Gastrocnemius medialis (tissue), 4 donors: ENCODE measurements around the gene TOMM6. TPM values are rescaled to one million over a fixed set of nuclear protein-coding genes. Genes with fewer than 3 reads are reported as not detected.

Experiments
- ATAC-seq, 2 donors: fragments of 150-250 bp; one replicate each; pipeline ENCODE4 v1.9.1; 2016
- DNase-seq, 2 donors: peaks; one replicate each; pipeline ENCODE4 v3.0.0-alpha.2; 2019
- H3K27ac ChIP-seq, 4 donors: fragments of 200-600 bp; sonication (generic); 1 replicate in 1 of 4; 2 replicates in 3 of 4; pipeline ENCODE4 v1.5.1; 2016 to 2018; ENCODE audit warnings: mild to moderate bottlenecking in 2 of 4, moderate library complexity in 1 of 4
- H3K27me3 ChIP-seq, 3 donors: fragments of 200-600 bp; sonication (generic) in 2 of 3; 1 replicate in 1 of 3; 2 replicates in 2 of 3; pipeline versions ENCODE4 v1.5.1 to v1.6.0; 2016 to 2019; ENCODE audit warnings: mild to moderate bottlenecking in 1 of 3, moderate library complexity in 1 of 3
- H3K36me3 ChIP-seq, 2 donors: fragments of 200-600 bp; sonication (generic) in 1 of 2; one replicate each; pipeline ENCODE4 v1.5.1; 2017 to 2018
- H3K4me1 ChIP-seq, 2 donors: fragments of 200-600 bp; sonication (generic) in 1 of 2; one replicate each; pipeline ENCODE4 v1.5.1; 2016 to 2017; ENCODE audit warnings: mild to moderate bottlenecking in 2 of 2
- H3K4me3 ChIP-seq, 4 donors: fragments of 200-600 bp; sonication (generic) in 3 of 4; 1 replicate in 1 of 4; 2 replicates in 3 of 4; pipeline ENCODE4 v1.5.1; 2016 to 2019; ENCODE audit warnings: mild to moderate bottlenecking in 2 of 4
- H3K9me3 ChIP-seq, 3 donors: fragments of 200-600 bp; sonication (generic) in 2 of 3; 1 replicate in 1 of 3; 2 replicates in 2 of 3; pipeline ENCODE4 v1.5.1; 2016 to 2019
- CTCF ChIP-seq, 5 experiments: fragments of 450-650 bp in 3 of 5; fragments of 200-600 bp in 2 of 5; sonication (generic) in 2 of 5; IDR thresholded peaks in 4 of 5; conservative IDR thresholded peaks in 1 of 5; 1 replicate in 4 of 5; 2 replicates in 1 of 5; pipeline ENCODE4 v1.5.1; 2016 to 2019; ENCODE audit warnings: antibody characterized with exemption in 5 of 5, mild to moderate bottlenecking in 3 of 5, moderate library complexity in 3 of 5
- POLR2A ChIP-seq, 2 donors: fragments of 450-650 bp; IDR thresholded peaks; one replicate each; pipeline ENCODE4 v1.6.1; 2017; ENCODE audit warnings: antibody characterized with exemption in 2 of 2, mild to moderate bottlenecking in 2 of 2, moderate library complexity in 2 of 2
- in situ Hi-C, 4 donors: fragments of 200-750 bp; cut with MboI; loops; one replicate each; pipeline versions ENCODE4 v1.15.0 to v1.8.0; 2017; ENCODE audit warnings: low sequenced_read_pairs in 4 of 4
- intact Hi-C: fragments of 100-400 bp; cut with DNase I; formaldehyde crosslinking; loops from one replicate; pipeline ENCODE4 v1.15.1; 2023; ENCODE audit warnings: low total_unique reads
- total RNA-seq, 4 donors: library from RNA; depleted of rRNA; stranded (reverse); fragments of >200 nt; gene quantifications; one replicate each; pipeline versions ENCODE4 v1.1.0 to v1.2.3, GENCODE V29; 2016

Gene TOMM6
- total RNA-seq, 4 donors from 2014 or later = 152 to 186 (median 166) TPM

- peak; percentile 98 for DNase-seq
- in situ Hi-C loops = loop anchor here (5.0 to 10.0 kb wide), 5 partner anchors 145 to 265 kb away; partner anchors contain the start of genes BYSL (in 2 of the 4) and MED20 (in 2 of the 4)
- no peaks in the 10 kb centered on the region for H3K27me3 ChIP-seq
- peak; percentile 93 to 97 (median 95) for TF ChIP-seq CTCF (IDR thresholded peaks at IDR 0.05 in 4 of 5, conservative IDR thresholded peaks at IDR 0.05 in 1 of 5)
- TF ChIP-seq POLR2A (IDR thresholded peaks at IDR 0.05) = peak in 1 of 2 donors; percentile 51
- peaks cover 19 to 24% of the 10 kb centered on the region in 2 donors for H3K4me1 ChIP-seq
- H3K4me3 ChIP-seq = peak within 1 kb of the TSS; percentile 82 to 91 (median 86)
- ATAC-seq = peak; percentile 90 to 94
- intact Hi-C loops = loop anchor here (1.0 to 10.0 kb wide), 8 partner anchors 45 to 705 kb away; partner anchors contain the start of genes FOXP4, NFYA, OARD1 and TFEB
- peak within 1 kb of the TSS; percentile 83 to 90 (median 88) for H3K27ac ChIP-seq
- H3K9me3 ChIP-seq = no peaks in the 10 kb centered on the region
- peaks cover 0 to 25% of the 10 kb centered on the region in 2 donors for H3K36me3 ChIP-seq
These were observed 7.5 kb upstream of the TOMM6 start, which contains the start of gene FRS3 for GRCh38 chr6:41779788-41780550. Gene FRS3 (minus strand): TSS chr6:41779900. CDS start chr6:41776987, 2,913 bp downstream.

GRCh38 chr6:41780551-41781365 lies 6.7 kb upstream of the TOMM6 start, which contains the start of gene PRICKLE4:
Gene PRICKLE4 (plus strand): TSS chr6:41780782. CDS start chr6:41783474, 2,692 bp downstream.
- intact Hi-C loops (loop anchor here (1.0 to 10.0 kb wide), 3 partner anchors 76 to 706 kb away; partner anchors contain the start of genes NFYA and OARD1), in situ Hi-C loops (loop anchor here (5.0 to 10.0 kb wide), 3 partner anchors 144 to 264 kb away; partner anchors contain the start of genes BYSL (in 2 of the 4) and MED20 (in 2 of the 4))
- H3K4me1 ChIP-seq = peaks cover 23 to 27% of the 10 kb centered on the region in 2 donors
- peaks cover 0 to 17% of the 10 kb centered on the region in 2 donors for H3K36me3 ChIP-seq
- H3K4me3 ChIP-seq = peak within 1 kb of the TSS; percentile 82 to 91 (median 86)
- ATAC-seq (peak; percentile 18 to 29), DNase-seq (peak; percentile 22 to 37)
- H3K9me3 ChIP-seq = no peaks in the 10 kb centered on the region
- no peak for TF ChIP-seq CTCF (IDR thresholded peaks at IDR 0.05 in 4 of 5, conservative IDR thresholded peaks at IDR 0.05 in 1 of 5)
- TF ChIP-seq POLR2A (IDR thresholded peaks at IDR 0.05) = no peak
- H3K27ac ChIP-seq = peak within 1 kb of the TSS; percentile 83 to 90 (median 88)
- H3K27me3 ChIP-seq = no peaks in the 10 kb centered on the region

GRCh38 chr6:41781366-41781730 lies 6.1 kb upstream of the TOMM6 start:
- H3K9me3 ChIP-seq = no peaks in the 10 kb centered on the region
- H3K36me3 ChIP-seq = peaks cover 0 to 12% of the 10 kb centered on the region in 2 donors
- TF ChIP-seq CTCF (IDR thresholded peaks at IDR 0.05 in 4 of 5, conservative IDR thresholded peaks at IDR 0.05 in 1 of 5) (no peak), POLR2A (IDR thresholded peaks at IDR 0.05) (no peak)
- H3K4me1 ChIP-seq = peaks cover 27 to 33% of the 10 kb centered on the region in 2 donors
- intact Hi-C loops (loop anchor here (10.0 kb wide), 2 partner anchors 77 to 707 kb away; partner anchors contain the start of genes NFYA and OARD1), in situ Hi-C loops (loop anchor here (5.0 to 10.0 kb wide), 3 partner anchors 143 to 263 kb away; partner anchors contain the start of genes BYSL (in 2 of the 4) and MED20 (in 2 of the 4))
- ATAC-seq (no peak), DNase-seq (peak in 1 of 2 donors; percentile 60)
- H3K27me3 ChIP-seq = no peaks in the 10 kb centered on the region
- peak overlapping the region; percentile 83 to 90 (median 88) for H3K27ac ChIP-seq
- peak overlapping the region; percentile 82 to 91 (median 86) for H3K4me3 ChIP-seq

GRCh38 chr6:41783106-41783780 lies 4.3 kb upstream of the TOMM6 start:
- intact Hi-C loops = loop anchor here (10.0 kb wide), 2 partner anchors 78 to 708 kb away; partner anchors contain the start of genes NFYA and OARD1
- TF ChIP-seq CTCF (IDR thresholded peaks at IDR 0.05 in 4 of 5, conservative IDR thresholded peaks at IDR 0.05 in 1 of 5) (no peak), POLR2A (IDR thresholded peaks at IDR 0.05) (no peak)
- in situ Hi-C loops = loop anchor here (5.0 to 10.0 kb wide), 3 partner anchors 142 to 262 kb away; partner anchors contain the start of genes BYSL (in 2 of the 4) and MED20 (in 2 of the 4)
- no peak overlapping the region for H3K27ac ChIP-seq
- H3K4me1 ChIP-seq = peaks cover 27 to 33% of the 10 kb centered on the region in 2 donors
- H3K4me3 ChIP-seq = no peak overlapping the region
- H3K9me3 ChIP-seq = no peaks in the 10 kb centered on the region
- no peaks in the 10 kb centered on the region for H3K27me3 ChIP-seq
- ATAC-seq = no peak
- DNase-seq = no peak
- H3K36me3 ChIP-seq = no peaks in the 10 kb centered on the region
